ENCODE data around the gene UROC1. TPM values are rescaled to one million over a fixed set of nuclear protein-coding genes. Genes with fewer than 3 reads are reported as not detected.

Gene UROC1
- total and polyA plus RNA-seq, 9 of the 15 experiments (the other 6 are each of a cell fraction or from before 2014, with no cell fraction given): not detected

GRCh38 chr3:126442094-126442855, 75.3 kb downstream of the UROC1 start (continued):
- TF ChIP-seq RREB1 (CRISPR knock-in tag; IDR thresholded peaks at IDR 0.05) (no peak), SRSF7 (optimal IDR thresholded peaks at IDR 0.05; ENCODE audit: low read depth, low read length) (no peak), ZNF347 (CRISPR knock-in tag; IDR thresholded peaks at IDR 0.05; ENCODE audit: low read depth) (no peak), JUN (IDR thresholded peaks at IDR 0.05; ENCODE audit: borderline replicate concordance, low read depth, low read length) (no peak), JUN (CRISPR knock-in tag; IDR thresholded peaks at IDR 0.05; ENCODE audit: borderline replicate concordance) (no peak), HES1 (IDR thresholded peaks at IDR 0.05; ENCODE audit: low read depth) (no peak), ZNF717 (CRISPR knock-in tag; IDR thresholded peaks at IDR 0.05) (no peak)
